Uterus (tissue), 4 donors: ENCODE measurements around the gene CARD9. TPM values are rescaled to one million over a fixed set of nuclear protein-coding genes. Genes with fewer than 3 reads are reported as not detected.
"Not testable (repeated sequence)": the region's sequence is repeated elsewhere in the genome, so short reads cannot be mapped to it uniquely, and the experiment has no call there.

Experiments used
- DNase-seq, 2 donors: peaks; one replicate each; pipeline ENCODE4 v3.0.0-alpha.2; 2019 to 2020
- H3K27ac ChIP-seq, 2 donors: fragments of 200-600 bp; sonication (generic); 1 replicate in 1 of 2; 2 replicates in 1 of 2; pipeline ENCODE4 v1.5.1; 2016 to 2018
- H3K27me3 ChIP-seq, 2 donors: fragments of 200-600 bp; sonication (generic); one replicate each; pipeline ENCODE4 v1.5.1; 2018 to 2019; ENCODE audit warnings: control low read depth in 1 of 2
- H3K36me3 ChIP-seq, 2 donors: fragments of 200-600 bp; sonication (generic); one replicate each; pipeline ENCODE4 v1.5.1; 2019; ENCODE audit warnings: control low read depth in 1 of 2
- H3K4me1 ChIP-seq, 2 donors: fragments of 200-600 bp; sonication (generic); one replicate each; pipeline ENCODE4 v1.5.1; 2018 to 2019; ENCODE audit warnings: control low read depth in 1 of 2
- H3K4me3 ChIP-seq, 2 donors: fragments of 200-600 bp; sonication (generic); 1 replicate in 1 of 2; 2 replicates in 1 of 2; pipeline ENCODE4 v1.5.1; 2018 to 2019; ENCODE audit warnings: mild to moderate bottlenecking in 1 of 2
- H3K9me3 ChIP-seq, 2 donors: fragments of 200-600 bp; sonication (generic); one replicate each; pipeline ENCODE4 v1.5.1; 2019; ENCODE audit warnings: control low read depth in 1 of 2
- POLR2A ChIP-seq, 2 donors: fragments of 450-650 bp; IDR thresholded peaks; one replicate each; pipeline ENCODE4 v1.6.1; 2016; ENCODE audit warnings: antibody characterized with exemption in 2 of 2, mild to moderate bottlenecking in 1 of 2, moderate library complexity in 1 of 2
- intact Hi-C: fragments of 100-400 bp; cut with DNase I; formaldehyde crosslinking; loops from one replicate; pipeline ENCODE4 v1.15.1; 2023; ENCODE audit warnings: low total_unique reads
- total RNA-seq, 4 donors: library from RNA; depleted of rRNA in 3 of 4; stranded (reverse); fragments of >200 nt in 3 of 4; gene quantifications; one replicate each; pipeline versions ENCODE4 v1.1.0 to v1.2.4, GENCODE V29; 2014 to 2023
- TF ChIP-seq, protein P1 (sequence below), 4 experiments: fragments of 200-600 bp in 2 of 4; fragments of 450-650 bp in 2 of 4; sonication (generic) in 2 of 4; IDR thresholded peaks; one replicate each; pipeline ENCODE4 v1.5.1; 2016 to 2019; ENCODE audit warnings: antibody characterized with exemption in 4 of 4, mild to moderate bottlenecking in 2 of 4, moderate library complexity in 1 of 4
- donor health status: DM: yes; HTN: yes; CAD: no.

CARD9 gene
- total RNA-seq, 4 donors from 2014 or later = under 0.01 to 10.6 (median 2.5) TPM

- TF ChIP-seq, protein P1, sequence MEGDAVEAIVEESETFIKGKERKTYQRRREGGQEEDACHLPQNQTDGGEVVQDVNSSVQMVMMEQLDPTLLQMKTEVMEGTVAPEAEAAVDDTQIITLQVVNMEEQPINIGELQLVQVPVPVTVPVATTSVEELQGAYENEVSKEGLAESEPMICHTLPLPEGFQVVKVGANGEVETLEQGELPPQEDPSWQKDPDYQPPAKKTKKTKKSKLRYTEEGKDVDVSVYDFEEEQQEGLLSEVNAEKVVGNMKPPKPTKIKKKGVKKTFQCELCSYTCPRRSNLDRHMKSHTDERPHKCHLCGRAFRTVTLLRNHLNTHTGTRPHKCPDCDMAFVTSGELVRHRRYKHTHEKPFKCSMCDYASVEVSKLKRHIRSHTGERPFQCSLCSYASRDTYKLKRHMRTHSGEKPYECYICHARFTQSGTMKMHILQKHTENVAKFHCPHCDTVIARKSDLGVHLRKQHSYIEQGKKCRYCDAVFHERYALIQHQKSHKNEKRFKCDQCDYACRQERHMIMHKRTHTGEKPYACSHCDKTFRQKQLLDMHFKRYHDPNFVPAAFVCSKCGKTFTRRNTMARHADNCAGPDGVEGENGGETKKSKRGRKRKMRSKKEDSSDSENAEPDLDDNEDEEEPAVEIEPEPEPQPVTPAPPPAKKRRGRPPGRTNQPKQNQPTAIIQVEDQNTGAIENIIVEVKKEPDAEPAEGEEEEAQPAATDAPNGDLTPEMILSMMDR (IDR thresholded peaks at IDR 0.05) = no peak
- TF ChIP-seq POLR2A (IDR thresholded peaks at IDR 0.05) = no peak
- Histone ChIP-seq H3K9me3 (no peaks in the 10 kb centered on the region), H3K27me3 (no peaks in the 10 kb centered on the region), H3K4me3 (no peak overlapping the region), H3K36me3 (no peaks in the 10 kb centered on the region), H3K27ac (peak overlapping the region; percentile 42 to 81), H3K4me1 (peaks cover 0 to 14% of the 10 kb centered on the region in 2 donors)
- intact Hi-C loops = no loop called here
- DNase-seq = peak; percentile 63 to 66
These were observed 19.5 kb downstream of the CARD9 start for GRCh38 chr9:136353757-136354488.

DNA sequence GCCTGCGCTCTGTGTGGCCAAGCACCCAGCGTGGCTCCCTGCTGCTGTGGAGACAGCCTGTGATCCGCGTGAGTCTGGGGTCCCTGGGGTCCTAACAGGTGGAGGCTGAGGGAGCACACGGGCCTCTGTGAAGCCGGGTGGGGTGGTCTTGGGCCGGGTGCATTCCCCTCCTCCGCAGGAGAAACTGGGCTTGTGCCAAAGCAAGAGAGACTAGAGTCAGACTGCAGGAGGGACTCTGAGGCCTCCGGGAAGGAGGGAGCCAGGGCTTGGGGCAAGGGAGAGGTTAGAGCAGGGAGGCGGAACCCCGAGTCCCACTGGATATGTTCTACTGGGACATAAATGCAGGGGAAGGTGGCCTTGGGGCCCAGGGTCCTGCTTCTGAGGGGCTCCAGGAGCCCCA lies 20.4 kb downstream of the CARD9 start:
- DNase-seq = no peak
- Histone ChIP-seq H3K4me1 (peaks cover 0 to 14% of the 10 kb centered on the region in 2 donors), H3K27ac (peak overlapping the region in 1 of 2 donors; percentile 81), H3K4me3 (no peak overlapping the region), H3K27me3 (no peaks in the 10 kb centered on the region), H3K9me3 (no peaks in the 10 kb centered on the region), H3K36me3 (no peaks in the 10 kb centered on the region)
- TF ChIP-seq, protein P1 (IDR thresholded peaks at IDR 0.05) = no peak
- TF ChIP-seq POLR2A (IDR thresholded peaks at IDR 0.05) = no peak
- intact Hi-C loops = no loop called here

DNA sequence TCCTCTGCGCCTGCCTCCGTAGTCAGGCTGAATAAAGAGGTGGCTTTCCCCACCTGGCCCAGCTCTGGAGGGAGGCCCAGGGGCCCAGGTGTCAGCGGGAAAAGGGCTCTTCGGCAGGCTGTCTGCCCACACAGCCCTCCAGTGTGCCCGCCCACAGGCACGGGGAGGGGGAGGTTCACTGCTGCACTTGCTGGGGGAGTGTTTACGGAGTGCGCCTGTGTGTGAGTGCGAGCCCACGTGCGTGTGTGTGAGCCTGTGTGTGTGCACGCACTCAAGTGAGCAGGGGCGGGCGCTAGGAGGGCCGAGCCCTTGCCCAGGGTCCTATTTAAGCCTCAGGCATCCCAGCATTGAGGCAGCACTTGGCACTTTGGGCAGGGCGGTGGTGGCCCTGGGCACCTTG lies 20.8 kb downstream of the CARD9 start:
- H3K4me3 ChIP-seq = no peak overlapping the region
- H3K27me3 ChIP-seq = no peaks in the 10 kb centered on the region
- H3K27ac ChIP-seq = peak overlapping the region in 1 of 2 donors; percentile 81
- TF ChIP-seq, protein P1 (IDR thresholded peaks at IDR 0.05) = no peak
- TF ChIP-seq POLR2A (IDR thresholded peaks at IDR 0.05) = no peak
- H3K9me3 ChIP-seq = no peaks in the 10 kb centered on the region
- H3K36me3 ChIP-seq = no peaks in the 10 kb centered on the region
- peaks cover 0 to 14% of the 10 kb centered on the region in 2 donors for H3K4me1 ChIP-seq
- intact Hi-C loops = no loop called here
- DNase-seq = peak; percentile 54 to 55

- H3K27ac ChIP-seq, H3K36me3 ChIP-seq, H3K9me3 ChIP-seq, DNase-seq, H3K27me3 ChIP-seq, H3K4me3 ChIP-seq, intact Hi-C loops: not testable (repeated sequence)
- H3K4me1 ChIP-seq = peaks cover 0 to 14% of the 10 kb centered on the region in 2 donors
These were observed 21.6 kb downstream of the CARD9 start for GRCh38 chr9:136351868-136352267.

GRCh38 chr9:136351252-136351800 lies 22.1 kb downstream of the CARD9 start:
- Histone ChIP-seq H3K27me3 (no peaks in the 10 kb centered on the region), H3K27ac (no peak overlapping the region), H3K4me3 (no peak overlapping the region), H3K36me3 (no peaks in the 10 kb centered on the region), H3K4me1 (peaks cover 0 to 14% of the 10 kb centered on the region in 2 donors), H3K9me3 (no peaks in the 10 kb centered on the region)
- TF ChIP-seq, protein P1 (IDR thresholded peaks at IDR 0.05) = no peak
- no peak for TF ChIP-seq POLR2A (IDR thresholded peaks at IDR 0.05)
- no peak for DNase-seq
- intact Hi-C loops = no loop called here
